Activated CD4-positive, alpha-beta T cell treated with anti-CD3 and anti-CD28 coated beads, Interleukin-2, amount 50 U/mL, for 16 hours (primary cell): ENCODE data around the gene STAG1.
"Not testable (repeated sequence)": the region's sequence is repeated elsewhere in the genome, so short reads cannot be mapped to it uniquely, and the experiment has no call there.

Experiments
- DNase-seq: peaks from one replicate; pipeline ENCODE4 v3.0.0-alpha.2; 2020

The STAG1 gene

GRCh38 chr3:136741063-136741462 lies 11.1 kb downstream of the STAG1 start:
- DNase-seq: no peak

- no peak for DNase-seq
These were observed 11.7 kb downstream of the STAG1 start for GRCh38 chr3:136740351-136740958.

GRCh38 chr3:136736950-136737349 lies 15.2 kb downstream of the STAG1 start:
- DNase-seq: not testable (repeated sequence)

- no peak for DNase-seq
These were observed 17.1 kb downstream of the STAG1 start for GRCh38 chr3:136735103-136735502.

- DNase-seq: no peak
These were observed 17.7 kb downstream of the STAG1 start for GRCh38 chr3:136734382-136735070.

GRCh38 chr3:136733317-136733833 lies 18.8 kb downstream of the STAG1 start:
- DNase-seq: no peak

GRCh38 chr3:136731274-136731884 lies 20.8 kb downstream of the STAG1 start:
- no peak for DNase-seq

- no peak for DNase-seq
These were observed 21.4 kb downstream of the STAG1 start for GRCh38 chr3:136730595-136731273.

- no peak for DNase-seq
These were observed 23.3 kb downstream of the STAG1 start for GRCh38 chr3:136728918-136729317.

GRCh38 chr3:136728473-136728872 lies 23.7 kb downstream of the STAG1 start:
- no peak for DNase-seq

GRCh38 chr3:136725468-136725867 lies 26.7 kb downstream of the STAG1 start:
- DNase-seq: no peak

- not testable (repeated sequence) for DNase-seq
These were observed 29.3 kb downstream of the STAG1 start for GRCh38 chr3:136722916-136723315.

GRCh38 chr3:136722399-136722798 lies 29.8 kb downstream of the STAG1 start:
- DNase-seq: not testable (repeated sequence)

GRCh38 chr3:136720091-136720490 lies 32.1 kb downstream of the STAG1 start:
- no peak for DNase-seq

- no peak for DNase-seq
These were observed 35.5 kb downstream of the STAG1 start for GRCh38 chr3:136716629-136717028.

GRCh38 chr3:136714020-136714419 lies 38.2 kb downstream of the STAG1 start:
- no peak for DNase-seq

GRCh38 chr3:136712941-136713340 lies 39.2 kb downstream of the STAG1 start:
- DNase-seq: no peak

GRCh38 chr3:136711888-136712287 lies 40.3 kb downstream of the STAG1 start:
- DNase-seq: not testable (repeated sequence)

- no peak for DNase-seq
These were observed 40.9 kb downstream of the STAG1 start for GRCh38 chr3:136711277-136711676.

GRCh38 chr3:136709775-136710174 lies 42.4 kb downstream of the STAG1 start:
- not testable (repeated sequence) for DNase-seq

- DNase-seq: no peak
These were observed 43.7 kb downstream of the STAG1 start for GRCh38 chr3:136708333-136708985.

GRCh38 chr3:136703429-136703828 lies 48.7 kb downstream of the STAG1 start:
- no peak for DNase-seq

- DNase-seq: no peak
These were observed 52.8 kb downstream of the STAG1 start for GRCh38 chr3:136699271-136699828.
